SK-N-MC (cell line): ENCODE measurements around the gene BUD13.

Experiments
- EZH2 ChIP-seq: fragments of 200-600 bp; sonication (generic); IDR thresholded peaks from one replicate; pipeline ENCODE4 v1.6.1; 2017; ENCODE audit warnings: antibody characterized with exemption
- POLR2AphosphoS5 ChIP-seq: IDR thresholded peaks from 2 replicates; pipeline ENCODE4 v1.6.1; 2012; ENCODE audit warnings: mild to moderate bottlenecking, low read depth, low read length, borderline replicate concordance

DNA sequence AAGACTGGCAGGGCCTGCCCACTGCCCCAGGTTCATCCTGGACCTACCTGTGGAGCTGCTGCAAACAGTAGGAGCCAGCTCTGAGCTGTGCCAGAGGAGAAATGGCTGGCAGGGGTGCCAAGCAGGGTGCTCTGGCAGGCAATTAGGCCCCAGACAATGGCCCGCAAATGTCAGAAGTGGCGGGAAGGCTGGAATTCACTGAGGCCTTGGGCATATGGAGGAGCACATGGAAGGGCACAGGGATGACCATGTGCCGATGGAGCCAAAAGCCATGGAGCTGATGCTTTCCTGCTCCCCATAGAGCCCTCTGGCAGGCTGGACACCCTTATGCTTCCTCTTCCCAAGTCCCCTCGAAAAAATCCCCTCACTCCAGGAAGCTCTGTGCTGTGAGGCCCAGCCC, 62.0 kb downstream of the BUD13 start:
- TF ChIP-seq EZH2 (no peak), POLR2AphosphoS5 (no peak)
